HG03342 (cell line): ENCODE measurements around the gene MICAL3.

ENCODE experiments used
- ATAC-seq: cut with Tn5 transposase; IDR thresholded peaks from one replicate; pipeline ENCODE4 v1.9.1; 2021; ENCODE audit warnings: mild to moderate bottlenecking, moderate library complexity; ENCODE audit not compliant: unreplicated experiment

Gene MICAL3

DNA sequence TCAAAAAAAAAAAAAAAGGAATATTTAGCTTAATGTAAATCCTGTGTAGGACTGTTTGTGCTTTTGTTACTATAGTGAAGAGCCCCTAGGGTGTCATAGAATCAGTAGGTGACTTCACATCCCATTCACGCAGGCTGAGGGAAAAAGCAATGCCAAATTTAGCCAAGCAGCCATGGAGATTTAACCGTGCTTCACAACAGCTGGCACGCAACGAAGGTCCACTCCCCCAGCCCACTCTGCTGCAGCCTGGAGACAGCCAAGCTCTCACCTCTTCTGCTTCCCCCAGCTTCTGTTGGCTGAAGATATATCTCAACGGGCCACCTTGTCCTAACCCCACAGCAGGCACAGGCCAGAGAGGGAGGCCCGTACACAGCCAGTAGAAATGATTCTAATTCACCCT lies 171.3 kb downstream of the MICAL3 start:
- no peak for ATAC-seq

DNA sequence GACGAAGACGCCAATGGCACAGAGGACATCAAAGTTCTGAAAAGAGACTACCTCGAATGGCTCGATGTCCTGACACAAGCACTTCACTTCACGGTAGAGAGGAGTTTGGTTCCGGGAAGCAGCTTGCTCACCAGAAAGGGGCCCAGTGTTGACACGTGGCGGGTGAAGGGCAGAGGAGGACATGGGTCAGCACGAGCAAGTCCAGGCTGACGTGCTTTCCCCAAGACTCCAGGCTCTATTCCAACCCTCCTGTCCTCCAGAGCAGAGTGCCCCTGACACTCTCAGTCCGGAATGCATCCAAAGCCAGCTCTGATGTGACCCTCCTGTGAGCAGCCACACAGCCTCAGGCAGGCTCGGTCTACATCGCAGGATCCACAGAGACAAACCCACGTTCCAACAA lies 172.6 kb downstream of the MICAL3 start:
- no peak for ATAC-seq

DNA sequence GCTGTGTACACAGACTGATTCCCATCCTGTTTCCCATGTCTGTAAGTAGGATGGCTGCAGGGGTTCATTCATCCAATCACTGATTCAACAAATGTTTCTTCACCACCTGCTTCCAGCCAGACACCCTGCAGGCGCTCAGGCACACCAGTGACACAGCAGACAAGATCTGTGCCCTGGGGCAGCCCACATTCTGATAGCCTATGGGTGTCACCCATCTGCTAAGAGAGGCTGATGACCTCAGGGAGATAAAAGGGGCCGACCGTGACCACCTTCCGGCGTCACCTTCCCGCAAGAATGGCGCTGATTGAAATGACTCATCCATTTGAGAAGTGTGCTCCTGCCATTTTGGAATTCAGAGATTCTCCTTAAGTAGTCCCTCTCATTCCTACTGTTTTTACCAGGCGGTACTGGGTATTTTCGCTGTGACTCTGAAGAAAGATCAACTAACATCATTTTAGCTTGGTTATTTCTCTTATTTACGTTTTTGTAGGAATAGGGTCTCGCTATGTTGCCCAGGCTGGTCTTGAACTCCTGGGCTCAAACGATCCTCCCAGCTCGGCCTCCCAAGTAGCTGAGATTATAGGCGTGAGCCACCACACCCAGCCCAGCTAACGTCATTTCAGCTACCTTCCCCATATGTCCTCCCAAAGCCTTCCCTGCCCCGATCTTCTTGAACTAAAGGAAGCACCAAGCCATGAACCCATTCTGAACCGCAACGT lies 176.8 kb downstream of the MICAL3 start:
- ATAC-seq, result no peak

DNA sequence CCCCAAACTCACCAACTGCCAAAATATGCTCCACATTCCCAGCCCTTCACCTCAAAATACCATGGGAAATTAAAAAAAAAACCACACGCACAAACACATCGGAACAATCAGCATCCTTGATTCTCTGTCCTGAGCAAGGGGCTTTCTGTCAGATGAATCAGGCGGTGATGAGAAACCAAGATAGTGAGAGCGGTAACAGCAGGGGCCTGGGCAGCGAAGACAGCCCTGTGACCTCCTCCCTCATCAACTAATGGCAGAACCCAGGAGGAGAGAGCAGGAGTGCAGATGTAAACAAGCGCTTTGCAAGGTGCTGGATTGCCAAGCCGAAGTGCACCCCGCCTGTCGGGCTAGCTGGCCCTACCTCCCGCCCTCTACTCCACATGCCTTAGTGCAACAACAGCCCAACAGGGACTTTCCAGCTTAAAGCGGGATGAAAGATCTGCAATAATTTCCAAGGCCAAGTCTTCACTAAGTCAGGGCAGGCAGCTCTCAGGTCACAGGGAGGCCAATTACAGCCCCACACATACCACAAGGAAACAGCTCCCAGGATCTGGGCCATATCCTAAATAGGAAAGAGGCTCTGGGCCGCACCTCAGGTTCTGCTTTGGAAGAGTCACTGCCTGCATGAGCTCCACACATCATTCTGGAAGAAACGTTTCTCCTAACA lies 177.9 kb downstream of the MICAL3 start:
- no peak for ATAC-seq

DNA sequence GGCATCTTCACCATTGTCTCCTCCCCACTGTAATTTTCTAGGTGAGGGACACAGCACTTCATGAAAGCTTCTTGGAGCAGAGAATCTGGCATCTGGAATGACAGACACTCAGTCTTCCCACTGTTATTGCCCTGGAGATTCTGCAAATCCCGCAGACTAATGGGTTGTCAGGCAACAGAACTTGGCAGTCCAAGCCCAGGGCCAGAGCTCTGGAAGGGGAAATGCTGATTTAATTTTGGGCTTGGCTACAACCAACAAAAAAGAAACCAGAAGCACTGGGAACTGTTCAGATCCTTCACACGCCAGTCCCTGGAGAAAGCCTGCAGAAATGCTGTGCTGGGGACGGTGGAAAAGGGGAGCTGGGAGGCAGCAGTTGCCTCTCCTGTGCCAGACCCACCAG lies 178.6 kb downstream of the MICAL3 start:
- no peak for ATAC-seq

DNA sequence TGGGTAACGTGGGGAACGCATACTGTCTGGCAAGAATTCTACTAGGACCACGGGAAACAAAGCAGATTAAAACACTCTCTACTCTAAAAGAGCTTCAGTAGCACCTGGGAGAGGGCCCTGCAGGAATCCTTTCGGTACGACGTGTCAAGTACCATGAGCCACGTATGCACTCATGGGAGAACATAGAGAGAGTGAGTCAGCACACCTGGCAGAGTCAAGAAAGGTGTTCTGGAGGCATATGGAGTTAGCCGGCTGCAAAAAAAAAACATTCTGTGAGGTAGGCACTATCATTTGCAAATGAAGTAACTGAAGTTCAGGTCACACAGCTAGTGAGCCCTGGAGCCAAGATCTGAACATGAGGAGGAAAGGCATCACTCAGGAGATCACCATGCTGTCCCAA lies 179.0 kb downstream of the MICAL3 start:
- no peak for ATAC-seq

DNA sequence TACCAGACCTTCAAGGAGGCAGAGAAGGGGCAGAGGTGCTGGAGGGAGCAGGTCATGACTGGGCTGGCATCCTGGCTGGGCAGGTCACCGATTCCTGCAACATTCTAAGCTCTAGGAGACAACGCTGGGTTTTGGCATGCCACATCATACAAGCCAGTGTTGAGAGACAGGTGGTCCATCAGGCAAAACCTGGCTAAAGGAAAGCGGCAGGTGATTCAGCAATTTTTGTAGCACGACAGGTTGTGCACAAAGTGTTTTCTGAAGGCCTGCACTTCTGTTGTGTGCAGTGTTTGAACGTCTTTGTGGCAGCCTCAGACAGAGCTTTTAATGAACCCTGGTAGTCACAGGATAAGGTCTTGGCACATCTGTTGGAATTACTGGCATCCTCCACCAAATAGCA lies 180.2 kb downstream of the MICAL3 start:
- ATAC-seq, result no peak

DNA sequence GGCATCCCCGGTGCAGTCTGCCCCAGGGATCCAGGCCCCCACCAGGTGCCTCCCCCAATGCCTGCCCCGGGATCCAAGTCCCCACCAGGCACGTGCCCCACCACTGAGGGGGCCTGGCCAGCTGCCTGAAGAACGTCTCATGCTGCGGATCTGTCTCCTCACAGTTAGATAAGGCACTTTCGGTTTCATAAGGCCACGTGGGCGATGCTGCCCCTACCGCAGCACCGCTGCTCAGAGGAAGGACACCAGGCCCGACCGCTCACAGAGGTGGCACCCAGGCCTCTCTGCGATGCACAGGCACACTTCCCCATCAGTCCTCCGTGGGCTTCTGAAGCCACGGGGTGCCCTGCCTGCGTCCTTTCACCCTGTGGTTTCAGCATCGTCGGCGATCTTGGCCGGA lies 182.0 kb downstream of the MICAL3 start:
- no peak for ATAC-seq

DNA sequence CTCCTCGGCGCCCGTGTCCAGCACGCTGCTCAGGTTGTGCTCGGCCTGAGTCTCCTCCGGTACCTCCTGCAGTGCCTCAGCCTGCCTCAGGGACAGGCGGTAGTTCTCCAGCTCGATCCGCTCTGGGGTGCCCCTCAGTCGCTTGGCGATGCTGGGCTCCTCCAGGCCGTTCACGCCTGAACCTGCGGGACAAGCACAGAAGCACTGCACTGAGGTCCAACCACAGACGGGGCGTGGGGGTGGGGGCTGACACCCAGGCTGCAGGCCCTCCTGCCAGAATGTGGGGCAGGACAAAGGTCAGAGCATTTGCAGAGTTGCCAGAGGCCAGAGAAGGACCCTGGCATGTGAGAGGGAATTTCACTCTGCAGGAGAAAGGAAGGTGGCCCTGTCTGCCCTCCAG lies 182.5 kb downstream of the MICAL3 start:
- ATAC-seq, result no peak

DNA sequence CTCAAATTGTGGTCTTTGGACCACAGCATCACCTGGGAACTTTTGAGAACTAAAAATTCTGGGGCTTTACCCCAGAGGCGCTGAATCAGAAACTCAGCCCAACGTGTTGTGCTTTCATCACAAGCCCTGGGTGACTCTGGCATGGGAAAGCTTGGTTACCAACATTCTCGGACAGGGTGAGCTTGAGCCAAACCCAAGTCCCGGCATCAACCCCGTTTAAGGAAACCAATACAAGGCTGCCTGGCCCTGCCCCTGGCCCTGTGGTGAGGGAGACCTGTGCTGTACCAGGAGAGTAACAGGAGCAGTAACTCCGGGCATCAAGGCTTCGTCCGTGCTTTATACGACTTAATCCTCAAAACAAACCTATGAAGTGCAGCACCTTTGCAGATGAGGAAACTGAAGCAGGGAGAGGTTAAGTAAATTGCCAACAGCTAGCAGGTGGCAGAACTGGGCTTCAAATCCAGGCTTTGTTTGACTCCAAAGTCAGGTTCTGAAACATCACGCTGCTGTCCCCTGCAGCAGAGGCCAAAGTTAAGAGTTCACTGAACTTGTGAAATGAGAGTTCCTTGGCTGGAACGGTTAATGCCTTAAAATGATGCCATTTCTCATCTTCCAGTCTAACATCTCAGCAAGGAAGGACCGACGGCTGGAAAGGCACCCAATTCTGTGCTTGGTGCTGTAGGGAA lies 186.0 kb downstream of the MICAL3 start:
- ATAC-seq, result no peak

DNA sequence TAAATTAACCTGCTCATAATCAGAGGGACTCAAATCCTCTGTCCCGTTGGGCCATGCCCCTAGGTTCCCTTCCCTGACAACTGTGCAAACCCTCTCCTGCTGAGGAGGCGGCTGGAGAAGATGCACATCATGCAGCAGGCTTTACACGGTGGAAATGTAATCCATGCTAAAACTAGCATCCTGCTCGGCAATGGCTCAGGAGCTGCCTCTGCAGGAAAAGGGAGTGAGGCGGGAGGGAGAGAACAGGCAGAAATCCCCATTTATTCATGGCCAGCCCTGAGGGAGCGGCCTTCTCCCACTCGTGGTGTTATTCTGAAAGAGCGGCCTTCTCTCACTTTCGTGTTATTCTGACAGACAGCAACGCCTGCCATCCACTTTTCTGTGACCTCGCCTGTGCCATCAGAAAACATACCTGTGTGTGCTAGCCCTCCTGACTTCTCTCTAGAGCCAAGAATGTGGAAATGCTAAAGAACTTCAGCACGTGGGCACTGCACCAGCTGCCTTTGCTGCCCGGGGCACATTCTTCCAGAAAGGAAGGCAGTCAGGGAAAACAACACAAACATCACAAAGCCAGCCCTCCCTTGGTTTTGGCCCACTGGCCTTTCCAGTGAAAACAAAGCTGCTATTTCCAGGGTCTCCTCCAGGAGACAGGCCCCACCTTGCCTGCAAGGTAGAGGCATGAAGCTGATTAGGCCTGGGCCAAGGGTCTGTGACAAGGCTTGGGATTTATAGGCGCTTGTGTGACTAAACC lies 187.2 kb downstream of the MICAL3 start:
- no peak for ATAC-seq

DNA sequence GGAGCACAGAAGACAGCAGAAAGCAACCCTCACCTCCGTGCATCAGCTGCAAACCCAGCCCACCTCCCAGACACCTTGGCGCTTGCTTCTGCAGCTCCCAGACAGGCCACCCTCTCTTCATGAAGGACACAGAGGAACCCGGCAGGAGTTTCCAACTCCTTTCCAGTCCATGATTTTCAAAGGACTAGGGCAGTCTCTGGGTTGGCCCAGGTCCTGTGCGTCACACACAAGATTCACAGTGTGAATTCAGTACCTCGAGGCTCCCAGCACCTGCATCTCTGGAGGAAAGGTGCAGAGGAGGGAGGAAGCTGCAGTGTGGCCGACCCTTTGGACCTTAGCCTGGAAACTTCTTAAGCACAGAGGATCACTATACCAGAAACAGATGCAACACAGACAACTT lies 189.1 kb downstream of the MICAL3 start:
- no peak for ATAC-seq

DNA sequence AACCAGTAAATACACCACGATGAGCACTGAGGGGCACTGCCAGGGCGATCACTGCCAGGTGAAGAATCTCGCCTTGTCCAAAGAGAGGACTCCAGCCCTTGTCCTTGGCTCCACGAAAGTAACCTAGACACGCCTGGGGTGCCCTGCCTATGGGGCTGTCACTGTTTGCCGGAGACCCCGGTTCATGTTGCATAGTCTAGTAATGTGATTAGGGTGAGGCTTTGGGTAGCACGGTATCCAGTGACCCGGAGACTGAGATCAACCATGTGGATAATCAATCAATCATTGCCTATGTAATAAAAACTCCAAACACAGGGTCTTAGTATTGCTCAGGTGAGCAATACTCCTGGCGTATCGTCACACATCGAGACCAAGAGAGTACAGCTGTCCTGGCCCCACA lies 190.9 kb downstream of the MICAL3 start:
- no peak for ATAC-seq

DNA sequence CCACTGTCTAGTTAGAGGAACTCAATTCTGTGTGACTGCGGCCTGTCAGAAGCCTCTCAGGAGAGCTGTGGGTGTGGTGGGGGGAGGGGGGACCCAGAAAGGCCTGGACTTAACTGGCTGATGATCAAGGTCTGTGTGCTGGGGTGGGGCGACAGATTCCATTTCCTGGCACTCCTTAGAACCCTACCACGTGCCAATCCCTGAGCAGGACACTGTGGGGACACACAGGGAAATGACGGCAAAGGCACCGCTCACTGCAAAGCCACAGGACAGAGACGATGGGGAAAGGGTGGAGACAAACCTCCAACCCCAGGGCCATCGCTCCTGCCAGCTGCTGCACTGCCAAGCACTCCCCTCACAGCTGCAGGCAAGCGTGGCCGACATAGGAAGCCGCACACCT lies 191.7 kb downstream of the MICAL3 start:
- no peak for ATAC-seq

DNA sequence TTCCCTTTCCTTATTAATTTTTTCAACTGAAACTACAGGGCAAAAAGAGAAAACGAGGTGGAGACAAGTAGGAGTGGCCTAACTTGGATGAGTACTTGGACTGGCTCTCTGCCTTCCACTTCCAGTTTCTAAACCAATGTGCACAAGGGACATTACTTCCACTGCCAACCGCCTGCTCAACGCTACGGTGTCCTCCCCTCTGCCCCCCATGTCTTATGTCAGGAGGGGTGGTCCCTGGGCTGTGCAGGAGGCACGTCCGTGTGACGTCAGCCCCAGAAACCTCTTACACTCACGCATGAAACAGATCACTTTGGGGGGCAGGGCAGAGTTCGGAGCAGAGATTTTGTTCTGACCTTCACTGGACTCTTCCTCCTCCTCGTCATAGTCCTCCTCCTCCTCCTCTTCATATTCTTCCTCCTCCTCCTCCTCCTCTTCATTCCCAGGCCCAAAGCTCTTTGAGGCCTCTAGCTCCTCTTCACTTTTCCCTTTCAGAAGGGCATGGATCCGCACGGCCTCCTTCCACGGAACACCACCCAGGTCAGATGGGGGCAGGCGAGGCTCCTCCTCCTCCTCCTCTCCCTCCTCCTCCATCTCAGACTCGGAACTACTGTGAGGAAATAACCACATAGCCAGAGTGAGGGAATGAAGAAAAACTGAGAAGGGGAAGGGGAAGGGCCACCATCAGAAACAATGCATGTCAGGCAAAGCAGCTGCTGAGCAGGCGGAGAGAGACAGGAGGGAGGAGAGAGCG lies 192.7 kb downstream of the MICAL3 start:
- no peak for ATAC-seq

DNA sequence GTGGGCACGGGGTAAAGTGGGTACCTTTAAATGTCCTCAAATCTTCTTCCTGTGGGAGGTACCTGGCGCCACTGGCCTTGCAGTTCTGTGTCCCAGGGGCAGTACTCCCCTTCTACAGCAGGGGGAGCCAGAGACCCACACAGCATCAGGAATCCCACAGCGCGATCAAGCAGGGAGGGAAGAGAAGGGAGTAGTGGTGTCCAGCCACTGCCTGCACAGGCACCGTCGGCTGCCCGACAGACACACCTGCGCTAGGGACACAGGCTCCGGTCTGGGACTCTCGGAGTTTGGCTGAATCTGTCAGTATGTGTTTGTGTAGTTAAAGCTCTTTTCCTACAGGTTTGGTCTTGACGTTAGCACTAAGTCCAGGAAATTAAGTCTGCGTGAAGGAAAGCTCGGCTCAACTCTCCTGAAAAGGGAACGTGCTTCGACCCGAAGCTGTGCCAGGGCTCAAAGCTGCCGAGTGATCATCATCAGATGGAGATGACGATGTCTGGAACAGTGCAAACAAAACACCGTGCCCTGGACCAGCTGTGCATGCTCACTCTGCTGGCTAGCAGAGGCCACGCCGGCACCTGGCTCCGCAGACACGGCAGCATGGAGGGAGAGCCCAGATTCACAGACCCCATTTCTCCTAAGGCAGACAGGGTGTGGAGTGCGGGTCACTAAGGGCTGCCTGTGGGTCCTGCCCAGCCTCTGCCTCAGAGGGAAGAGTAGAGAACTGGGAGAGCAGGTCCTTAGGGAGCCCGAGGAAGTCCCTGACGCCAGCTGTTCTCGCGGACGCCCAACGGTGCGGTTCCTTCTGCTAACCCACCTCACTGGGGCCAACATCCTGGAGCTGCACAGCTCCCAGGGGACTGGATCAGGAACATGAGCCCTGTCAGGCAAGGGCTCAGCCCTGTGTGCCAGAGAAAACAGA lies 194.1 kb downstream of the MICAL3 start:
- no peak for ATAC-seq

DNA sequence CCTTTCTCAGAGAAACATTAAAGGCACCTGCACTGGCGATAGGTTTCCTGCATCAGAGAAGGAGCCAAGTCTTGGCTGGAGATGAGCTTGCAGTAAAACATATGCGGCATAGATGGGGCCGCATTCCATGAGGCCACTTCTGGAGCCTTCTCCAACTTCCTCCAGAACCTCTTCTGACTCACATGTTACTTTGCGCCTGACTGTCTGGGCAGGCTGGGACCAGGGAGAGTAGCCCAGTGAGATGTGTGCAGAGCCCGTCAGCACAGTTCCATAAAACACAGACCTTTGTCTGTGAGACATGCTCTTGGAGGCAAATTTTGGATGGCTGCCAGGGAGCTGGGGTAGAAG lies 194.7 kb downstream of the MICAL3 start:
- ATAC-seq, result no peak

DNA sequence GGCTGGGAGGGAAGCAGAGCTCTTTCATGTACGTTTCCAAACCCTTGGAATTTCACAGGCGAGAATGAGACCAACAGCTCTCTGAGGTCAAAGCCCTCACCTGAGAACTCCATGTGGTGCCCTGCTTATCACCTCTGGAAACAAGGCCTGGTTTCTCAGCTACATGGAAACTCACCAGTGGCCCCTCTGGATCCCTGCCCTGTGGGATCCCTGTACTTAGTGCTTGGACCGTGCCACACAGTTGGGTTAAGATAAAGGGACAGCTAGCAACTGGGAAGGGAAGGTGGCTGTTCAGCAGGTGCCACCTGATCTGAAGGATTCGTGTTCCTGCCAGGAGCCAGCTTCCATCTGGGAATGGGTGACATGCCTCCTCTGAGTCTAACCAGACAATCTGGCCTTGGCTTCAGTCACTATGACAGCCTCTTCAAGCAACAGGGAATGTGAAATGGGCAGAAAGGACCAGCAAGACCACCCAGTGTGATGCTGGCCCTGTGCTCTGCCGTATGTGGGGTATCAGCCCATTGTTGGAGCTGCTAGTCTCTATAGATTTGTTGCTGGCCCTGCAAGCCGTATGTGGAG lies 195.8 kb downstream of the MICAL3 start:
- no peak for ATAC-seq

DNA sequence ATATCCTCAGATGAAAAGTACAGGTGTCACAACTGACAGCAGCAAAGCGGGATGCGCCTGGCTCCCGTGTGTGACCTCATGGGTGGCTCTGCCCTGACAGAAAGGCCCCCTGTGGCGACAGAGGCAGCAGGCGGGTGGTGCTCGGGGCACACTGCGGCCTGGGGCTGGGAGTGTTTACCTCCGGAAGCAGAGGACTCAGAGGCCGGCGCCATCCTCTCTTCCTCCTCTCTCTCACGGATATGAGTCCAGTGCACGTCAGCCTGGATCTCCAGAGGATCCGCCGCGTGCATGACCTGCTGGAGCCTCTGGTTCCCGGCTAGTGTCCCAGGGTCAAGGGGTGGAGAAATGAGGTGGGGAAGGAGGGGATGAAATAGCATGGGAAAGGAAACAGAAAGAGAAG lies 196.9 kb downstream of the MICAL3 start:
- no peak for ATAC-seq
